Naive thymus-derived CD4-positive, alpha-beta T cell (primary cell): ENCODE results near the gene DRAP1. TPM values are rescaled to one million over a fixed set of nuclear protein-coding genes. Genes with fewer than 3 reads are reported as not detected.

Experiments used
- ATAC-seq: fragments of 150-1000 bp; cut with Tn5 transposase; 2 replicates; pipeline ENCODE4 v1.10.0; 2021; ENCODE audit warnings: mild to moderate bottlenecking, moderate library complexity
- CTCF ChIA-PET: fragments of 350-600 bp; sonication (Branson Sonifier 250); formaldehyde crosslinking; loops from one replicate; lab custom pipeline; 2021; ENCODE audit warnings: antibody characterized with exemption; lab: Charles Lee
- POLR2A ChIA-PET: fragments of 350-600 bp; sonication (Branson Sonifier 250); formaldehyde crosslinking; loops from one replicate; lab custom pipeline; 2021; ENCODE audit warnings: antibody characterized with exemption, inconsistent platforms; lab: Charles Lee
- DNase-seq, 9 donors: peaks; one replicate each; pipeline versions ENCODE4 v3.0.0 to v3.0.0-alpha.2; 2020 to 2022; ENCODE audit warnings: mixed read lengths in 1 of 9
- H3K27ac ChIP-seq: one replicate; pipeline ENCODE4 v1.7.0; 2013; ENCODE audit warnings: mild to moderate bottlenecking, low read depth, low read length, moderate library complexity
- H3K27me3 ChIP-seq, 2 donors: one replicate each; pipeline ENCODE4 v1.7.0; 2013; ENCODE audit warnings: low read length in 2 of 2, mild to moderate bottlenecking in 2 of 2, moderate library complexity in 2 of 2; ENCODE audit not compliant: control insufficient read depth in 2 of 2, insufficient read depth in 2 of 2
- H3K36me3 ChIP-seq, 3 experiments: 1 replicate in 2 of 3; 2 replicates in 1 of 3; pipeline ENCODE4 v1.7.0; 2013; ENCODE audit warnings: low read length in 3 of 3, mild to moderate bottlenecking in 3 of 3, moderate library complexity in 1 of 3; ENCODE audit not compliant: insufficient read depth in 3 of 3, control insufficient read depth in 2 of 3
- H3K4me1 ChIP-seq, 2 donors: one replicate each; pipeline ENCODE4 v1.7.0; 2013; ENCODE audit warnings: low read length in 2 of 2, mild to moderate bottlenecking in 2 of 2, moderate library complexity in 1 of 2; ENCODE audit not compliant: control insufficient read depth in 2 of 2, insufficient read depth in 2 of 2
- H3K4me3 ChIP-seq: 2 replicates; pipeline ENCODE4 v1.7.0; 2013; ENCODE audit warnings: mild to moderate bottlenecking, low read length
- H3K9me3 ChIP-seq, 3 experiments: 1 replicate in 2 of 3; 2 replicates in 1 of 3; pipeline ENCODE4 v1.7.0; 2013; ENCODE audit warnings: low read length in 3 of 3; ENCODE audit not compliant: control insufficient read depth in 2 of 3
- H3K27ac Mint-ChIP-seq, 9 donors: one replicate each; pipeline ENCODE4 v1.8.0; 2020 to 2022; ENCODE audit warnings: mixed read lengths in 9 of 9, mild to moderate bottlenecking in 8 of 9, moderate library complexity in 5 of 9, inconsistent platforms in 2 of 9
- H3K27me3 Mint-ChIP-seq, 5 donors: one replicate each; pipeline ENCODE4 v1.8.0; 2021 to 2022; ENCODE audit warnings: mixed read lengths in 5 of 5, mild to moderate bottlenecking in 1 of 5
- H3K36me3 Mint-ChIP-seq, 5 donors: one replicate each; pipeline ENCODE4 v1.8.0; 2020 to 2022; ENCODE audit warnings: mixed read lengths in 5 of 5, mild to moderate bottlenecking in 3 of 5, inconsistent platforms in 1 of 5
- H3K4me1 Mint-ChIP-seq, 7 donors: one replicate each; pipeline ENCODE4 v1.8.0; 2020 to 2022; ENCODE audit warnings: mixed read lengths in 7 of 7, mild to moderate bottlenecking in 3 of 7, inconsistent platforms in 1 of 7
- H3K4me3 Mint-ChIP-seq, 10 donors: one replicate each; pipeline ENCODE4 v1.8.0; 2020 to 2022; ENCODE audit warnings: mild to moderate bottlenecking in 10 of 10, mixed read lengths in 10 of 10, moderate library complexity in 6 of 10, inconsistent platforms in 2 of 10
- H3K9me3 Mint-ChIP-seq, 11 donors: one replicate each; pipeline ENCODE4 v1.8.0; 2020 to 2022; ENCODE audit warnings: mixed read lengths in 11 of 11, mild to moderate bottlenecking in 4 of 11, inconsistent platforms in 1 of 11, moderate library complexity in 1 of 11
- intact Hi-C, 2 donors: fragments of 100-400 bp; cut with micrococcal nuclease; formaldehyde crosslinking; loops; one replicate each; pipeline ENCODE4 v1.15.1; 2023
- polyA plus RNA-seq, 2 donors: library from polyadenylated mRNA; unstranded; fragments of 300-500 nt; fragmentation: Illumina TruSeq; gene quantifications; one replicate each; pipeline ENCODE4 v1.2.3, GENCODE V29; 2021
- total RNA-seq, 6 experiments: library from RNA in 5 of 6; stranded (reverse) in 5 of 6; gene quantifications; 1 replicate in 5 of 6; 2 replicates in 1 of 6; pipeline ENCODE4 v1.2.3 and lab custom pipeline; 2021 to 2026

The DRAP1 gene
- total and polyA plus RNA-seq, 7 experiments from 2014 or later, result 72.6 to 166 (median 82.7) TPM

DNA sequence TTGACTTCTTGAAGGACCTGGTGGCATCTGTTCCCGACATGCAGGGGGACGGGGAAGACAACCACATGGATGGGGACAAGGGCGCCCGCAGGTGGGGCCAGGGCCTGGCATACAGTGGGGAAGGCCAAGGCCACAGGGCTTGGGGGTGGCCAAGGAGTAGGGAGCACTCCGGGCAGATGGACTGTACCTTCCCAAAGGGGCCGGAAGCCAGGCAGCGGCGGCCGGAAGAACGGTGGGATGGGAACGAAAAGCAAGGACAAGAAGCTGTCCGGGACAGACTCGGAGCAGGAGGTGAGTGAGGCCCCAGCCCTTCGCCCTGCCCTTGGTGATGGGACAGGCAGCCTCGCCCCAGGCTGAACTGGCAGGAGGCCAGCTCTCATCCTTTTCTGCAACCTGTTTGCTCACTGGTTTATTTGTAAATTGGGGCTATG is 1.2 kb downstream of the DRAP1 start:
- POLR2A ChIA-PET, result interaction anchor here (1.0 to 5.7 kb wide), 6 partner anchors 31 to 60 kb away, joined by 3 to 54 read pairs (median 5); partner anchors contain the start of genes CCDC85B, FIBP and MUS81
- peaks cover 26 to 28% of the 10 kb centered on the region in 2 donors for H3K4me1 ChIP-seq

DNA sequence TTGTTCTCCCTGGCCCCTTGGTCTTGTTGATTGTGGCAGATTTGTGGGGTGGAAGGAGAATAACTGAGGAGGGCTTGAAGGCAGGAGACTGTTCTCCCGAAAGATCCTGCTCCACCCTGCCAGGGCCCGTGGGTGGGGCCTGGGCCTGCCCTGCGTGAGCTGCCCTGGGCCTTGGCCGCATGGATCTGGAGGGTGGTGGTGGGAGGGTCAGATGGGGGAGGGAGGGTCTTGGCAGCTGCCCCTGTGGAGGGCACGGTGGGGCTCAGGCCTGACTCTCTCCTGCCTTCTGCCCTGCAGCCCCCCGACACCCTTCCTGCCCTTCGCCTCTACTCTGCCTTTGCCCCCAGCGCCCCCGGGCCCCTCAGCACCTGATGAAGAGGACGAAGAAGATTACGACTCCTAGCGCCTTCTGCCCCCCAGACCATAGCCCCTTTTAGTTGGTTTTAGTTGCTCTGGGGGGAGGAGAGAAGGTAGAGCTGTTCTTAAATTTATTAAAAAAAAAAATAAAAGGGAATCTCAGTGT is 1.9 kb downstream of the DRAP1 start:
- ATAC-seq (no peak), DNase-seq (no peak)
- peaks cover 0 to 45% (median 4%) of the 10 kb centered on the region in 3 experiments for H3K36me3 ChIP-seq
- Mint-ChIP-seq H3K4me1 (peaks cover 24 to 48% (median 30%) of the 10 kb centered on the region in 7 donors), H3K36me3 (peaks cover 4 to 28% (median 13%) of the 10 kb centered on the region in 5 donors), H3K4me3 (peak overlapping the region in 9 of 10 donors; percentile 86 to 96 (median 93)), H3K27me3 (no peaks in the 10 kb centered on the region), H3K9me3 (no peaks in the 10 kb centered on the region), H3K27ac (peak overlapping the region in 3 of 9 donors; percentile 28 to 71 (median 59))
- H3K27me3 ChIP-seq, result no peaks in the 10 kb centered on the region
- H3K4me3 ChIP-seq, result peak overlapping the region; percentile 76
- H3K9me3 ChIP-seq, result no peaks in the 10 kb centered on the region
- intact Hi-C loops, result no loop called here
- ChIA-PET CTCF (interaction anchor here (0.6 to 1.7 kb wide), 4 partner anchors 14 to 35 kb away, joined by 3 to 6 read pairs (median 4); partner anchors contain the start of gene CCDC85B), POLR2A (interaction anchor here (0.6 to 5.7 kb wide), 4 partner anchors 32 to 538 kb away, joined by 4 to 54 read pairs (median 6); partner anchors contain the start of genes CCDC85B, FIBP and MUS81)
- peak overlapping the region; percentile 91 for H3K27ac ChIP-seq
- peaks cover 26 to 28% of the 10 kb centered on the region in 2 donors for H3K4me1 ChIP-seq

More for the DNA sequence above, 1.2 kb downstream of the DRAP1 start:
- peaks cover 4 to 28% (median 13%) of the 10 kb centered on the region in 5 donors for H3K36me3 Mint-ChIP-seq
- Histone ChIP-seq H3K4me3 (peak overlapping the region; percentile 76), H3K36me3 (peaks cover 0 to 45% (median 4%) of the 10 kb centered on the region in 3 experiments), H3K9me3 (no peaks in the 10 kb centered on the region), H3K27ac (peak overlapping the region; percentile 91), H3K27me3 (no peaks in the 10 kb centered on the region)
- H3K27me3 Mint-ChIP-seq, result no peaks in the 10 kb centered on the region
- H3K9me3 Mint-ChIP-seq, result no peaks in the 10 kb centered on the region
- intact Hi-C loops, result no loop called here
- ATAC-seq, result no peak
- H3K4me3 Mint-ChIP-seq, result peak overlapping the region; percentile 86 to 96 (median 93)
- no peak for DNase-seq
- peaks cover 23 to 52% (median 28%) of the 10 kb centered on the region in 7 donors for H3K4me1 Mint-ChIP-seq
- CTCF ChIA-PET, result interaction anchor here (0.5 to 1.7 kb wide), 5 partner anchors 30 to 160 kb away, joined by 3 to 5 read pairs (median 4); partner anchors contain the start of gene CCDC85B
- H3K27ac Mint-ChIP-seq, result peak overlapping the region in 8 of 9 donors; percentile 59 to 93 (median 84)

DNA sequence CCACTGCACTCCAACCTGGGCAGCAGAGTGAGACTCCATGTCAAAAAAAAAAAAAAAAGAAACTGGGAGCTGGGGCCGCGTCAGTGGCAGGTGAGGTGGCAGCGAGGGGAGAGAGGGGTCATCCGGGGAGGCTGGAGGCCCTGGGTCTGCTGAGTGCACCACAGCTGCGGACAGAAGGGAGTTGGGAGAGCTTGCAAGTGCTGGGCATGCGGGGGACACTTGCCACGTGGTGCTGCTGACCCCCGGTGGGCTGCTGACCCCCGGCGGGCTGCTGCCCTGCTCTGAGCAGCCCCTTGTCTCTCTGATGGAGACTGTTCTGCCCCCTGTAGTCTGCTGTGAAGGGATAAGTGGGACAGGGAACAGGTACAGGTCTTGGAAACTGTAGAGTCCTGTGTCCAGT is 2.6 kb downstream of the DRAP1 start:
- no peaks in the 10 kb centered on the region for H3K27me3 Mint-ChIP-seq
- peaks cover 21 to 27% of the 10 kb centered on the region in 2 donors for H3K4me1 ChIP-seq
- H3K9me3 Mint-ChIP-seq, result no peaks in the 10 kb centered on the region
- H3K27ac Mint-ChIP-seq, result peak overlapping the region in 8 of 9 donors; percentile 2 to 82 (median 42)
- ATAC-seq, result no peak
- intact Hi-C loops, result no loop called here
- no peak overlapping the region for H3K27ac ChIP-seq
- ChIA-PET CTCF (interaction anchor here (0.6 to 1.7 kb wide), 4 partner anchors 15 to 103 kb away, joined by 3 to 6 read pairs (median 4); partner anchors contain the start of gene CCDC85B), POLR2A (interaction anchor here (0.6 to 5.7 kb wide), 4 partner anchors 10 to 539 kb away, joined by 4 to 54 read pairs (median 6); partner anchors contain the start of genes CCDC85B and FIBP)
- H3K27me3 ChIP-seq, result no peaks in the 10 kb centered on the region
- peak overlapping the region in 8 of 10 donors; percentile 7 to 74 (median 26) for H3K4me3 Mint-ChIP-seq
- no peak overlapping the region for H3K4me3 ChIP-seq
- DNase-seq, result no peak
- H3K36me3 Mint-ChIP-seq, result peaks cover 4 to 21% (median 13%) of the 10 kb centered on the region in 5 donors
- H3K4me1 Mint-ChIP-seq, result peaks cover 18 to 41% (median 23%) of the 10 kb centered on the region in 7 donors
- H3K9me3 ChIP-seq, result no peaks in the 10 kb centered on the region
- peaks cover 0 to 42% (median 4%) of the 10 kb centered on the region in 3 experiments for H3K36me3 ChIP-seq

DNA sequence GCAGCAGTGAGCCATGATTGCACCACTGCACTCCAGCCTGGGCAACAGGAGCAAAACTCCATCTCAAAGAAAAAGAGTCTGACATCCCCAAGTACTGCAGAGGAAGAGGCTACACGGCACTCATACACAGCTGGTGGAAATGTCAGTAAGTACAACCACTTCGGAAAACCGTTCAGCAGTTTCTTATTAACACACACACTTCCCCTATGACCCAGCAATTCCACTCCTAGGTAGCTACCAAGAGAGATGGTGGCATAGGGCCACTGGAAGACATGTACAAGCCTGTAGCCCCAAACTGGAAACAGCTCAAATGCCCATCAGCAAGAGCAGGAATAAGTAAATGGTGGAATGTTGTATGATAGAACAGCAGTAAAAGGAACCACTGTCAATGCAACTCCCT is 3.3 kb downstream of the DRAP1 start:
- Mint-ChIP-seq H3K27me3 (no peaks in the 10 kb centered on the region), H3K27ac (peak overlapping the region in 8 of 9 donors; percentile 2 to 82 (median 47)), H3K36me3 (peaks cover 4 to 17% (median 13%) of the 10 kb centered on the region in 5 donors), H3K4me1 (peaks cover 20 to 41% (median 24%) of the 10 kb centered on the region in 7 donors), H3K4me3 (peak overlapping the region in 8 of 10 donors; percentile 7 to 74 (median 24)), H3K9me3 (no peaks in the 10 kb centered on the region)
- intact Hi-C loops, result no loop called here
- Histone ChIP-seq H3K27me3 (no peaks in the 10 kb centered on the region), H3K36me3 (peaks cover 0 to 38% (median 4%) of the 10 kb centered on the region in 3 experiments), H3K4me3 (no peak overlapping the region), H3K4me1 (peaks cover 22 to 26% of the 10 kb centered on the region in 2 donors), H3K27ac (no peak overlapping the region), H3K9me3 (no peaks in the 10 kb centered on the region)
- ChIA-PET CTCF (interaction anchor here (0.9 to 1.0 kb wide), 2 partner anchors 13 to 38 kb away, joined by 3 to 4 read pairs; no protein-coding TSS in a partner anchor), POLR2A (interaction anchor here (0.8 to 5.7 kb wide), 6 partner anchors 8 to 37 kb away, joined by 3 to 54 read pairs (median 4); partner anchors contain the start of genes CCDC85B, FIBP and FOSL1)
- DNase-seq (no peak), ATAC-seq (no peak)

DNA sequence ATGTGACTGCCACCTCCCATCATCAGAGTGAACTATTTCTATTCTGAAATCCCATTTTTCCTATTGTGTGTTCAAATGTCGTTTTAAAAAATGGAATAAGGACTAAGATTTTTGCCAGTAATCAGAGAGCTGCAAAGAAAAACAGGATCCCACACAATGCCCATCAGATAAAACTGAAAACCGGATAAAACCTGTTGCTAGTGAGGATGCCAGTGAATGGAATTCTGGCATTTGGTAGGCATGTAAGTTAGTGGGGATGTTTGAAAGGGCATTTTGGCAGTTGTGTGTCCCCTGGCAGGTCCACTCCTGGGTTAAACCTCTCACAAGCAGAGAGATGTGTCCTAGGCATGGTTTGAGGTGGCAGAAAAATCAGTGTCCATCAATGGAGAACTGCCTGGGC is 6.2 kb downstream of the DRAP1 start:
- H3K9me3 Mint-ChIP-seq, result no peaks in the 10 kb centered on the region
- no peak for DNase-seq
- H3K27me3 Mint-ChIP-seq, result no peaks in the 10 kb centered on the region
- Histone ChIP-seq H3K9me3 (no peaks in the 10 kb centered on the region), H3K27ac (no peak overlapping the region), H3K27me3 (no peaks in the 10 kb centered on the region), H3K4me1 (peaks cover 28 to 30% of the 10 kb centered on the region in 2 donors), H3K4me3 (no peak overlapping the region), H3K36me3 (peaks cover 0 to 37% (median 4%) of the 10 kb centered on the region in 3 experiments)
- H3K4me3 Mint-ChIP-seq, result peak overlapping the region in 1 of 10 donors; percentile 36
- POLR2A ChIA-PET, result interaction anchor here (0.6 to 1.4 kb wide), 2 partner anchors 32 to 586 kb away, joined by 3 to 6 read pairs; no protein-coding TSS in a partner anchor
- intact Hi-C loops, result no loop called here
- CTCF ChIA-PET, result interaction anchor here (0.7 to 1.8 kb wide), 3 partner anchors 35 to 239 kb away, joined by 3 to 5 read pairs (median 3); partner anchors contain the start of gene CCDC85B
- H3K36me3 Mint-ChIP-seq, result peaks cover 4 to 15% (median 12%) of the 10 kb centered on the region in 5 donors
- peak overlapping the region in 6 of 9 donors; percentile 28 to 63 (median 48) for H3K27ac Mint-ChIP-seq
- no peak for ATAC-seq
- peaks cover 28 to 49% (median 40%) of the 10 kb centered on the region in 7 donors for H3K4me1 Mint-ChIP-seq

- no peaks in the 10 kb centered on the region for H3K9me3 ChIP-seq
- DNase-seq (peak in 8 of 9 donors; percentile 64 to 86 (median 80)), ATAC-seq (peak; percentile 96)
- intact Hi-C loops, result loop anchor here (1.0 to 2.0 kb wide), 8 partner anchors 9 to 69 kb away; partner anchors contain the start of genes C11orf68 (in 2 of the 2), DRAP1 (in 2 of the 2), SART1 (in 2 of the 2) and CCDC85B (in 1 of the 2)
- CTCF ChIA-PET, result interaction anchor here (1.2 to 1.7 kb wide), 4 partner anchors 37 to 43 kb away, joined by 3 to 7 read pairs (median 4); partner anchors contain the start of genes CCDC85B and FIBP
- POLR2A ChIA-PET, result interaction anchor here (0.6 to 2.8 kb wide), 15 partner anchors 10 to 1108 kb away, joined by 3 to 32 read pairs (median 4); partner anchors contain the start of genes CCDC85B, FIBP, KAT5 and SART1
- peak overlapping the region; percentile 81 for H3K27ac ChIP-seq
- H3K9me3 Mint-ChIP-seq, result no peaks in the 10 kb centered on the region
- H3K4me3 Mint-ChIP-seq, result peak overlapping the region; percentile 74 to 89 (median 81)
- peaks cover 0 to 5% (median 4%) of the 10 kb centered on the region in 5 donors for H3K36me3 Mint-ChIP-seq
- H3K4me1 ChIP-seq, result peaks cover 20 to 30% of the 10 kb centered on the region in 2 donors
- H3K27me3 Mint-ChIP-seq, result no peaks in the 10 kb centered on the region
- peak overlapping the region; percentile 92 to 98 (median 96) for H3K27ac Mint-ChIP-seq
- H3K27me3 ChIP-seq, result no peaks in the 10 kb centered on the region
- H3K4me3 ChIP-seq, result peak overlapping the region; percentile 78
- H3K36me3 ChIP-seq, result peaks cover 0 to 12% (median 0%) of the 10 kb centered on the region in 3 experiments
- peaks cover 31 to 47% (median 36%) of the 10 kb centered on the region in 7 donors for H3K4me1 Mint-ChIP-seq
Observed at GRCh38 chr11:65927904-65928397, 8.7 kb downstream of the DRAP1 start.
